Esophagus muscularis mucosa (tissue), 4 donors: Measurements from ENCODE around the gene TCF3.
"Not testable (repeated sequence)": the region's sequence is repeated elsewhere in the genome, so short reads cannot be mapped to it uniquely, and the experiment has no call there.

ENCODE experiments used
- EP300 ChIP-seq: sonication (generic); formaldehyde crosslinking; IDR thresholded peaks from one replicate; pipeline ENCODE4 v1.6.1; 2017; ENCODE audit warnings: antibody characterized with exemption
- POLR2A ChIP-seq: fragments of 450-650 bp; IDR thresholded peaks from one replicate; pipeline ENCODE4 v1.6.1; 2017; ENCODE audit warnings: antibody characterized with exemption, moderate library complexity, mild to moderate bottlenecking, low read depth
- POLR2AphosphoS5 ChIP-seq, 2 donors: sonication (generic); formaldehyde crosslinking; IDR thresholded peaks; one replicate each; pipeline ENCODE4 v1.6.1; 2017; ENCODE audit warnings: antibody characterized with exemption in 2 of 2
- TF ChIP-seq, protein P1 (sequence below), 3 experiments: fragments of 200-600 bp in 2 of 3; fragments of 450-650 bp in 1 of 3; sonication (generic) in 2 of 3; IDR thresholded peaks; one replicate each; pipeline ENCODE4 v1.5.1; 2017 to 2019; ENCODE audit warnings: antibody characterized with exemption in 3 of 3, mild to moderate bottlenecking in 2 of 3, moderate library complexity in 1 of 3

DNA sequence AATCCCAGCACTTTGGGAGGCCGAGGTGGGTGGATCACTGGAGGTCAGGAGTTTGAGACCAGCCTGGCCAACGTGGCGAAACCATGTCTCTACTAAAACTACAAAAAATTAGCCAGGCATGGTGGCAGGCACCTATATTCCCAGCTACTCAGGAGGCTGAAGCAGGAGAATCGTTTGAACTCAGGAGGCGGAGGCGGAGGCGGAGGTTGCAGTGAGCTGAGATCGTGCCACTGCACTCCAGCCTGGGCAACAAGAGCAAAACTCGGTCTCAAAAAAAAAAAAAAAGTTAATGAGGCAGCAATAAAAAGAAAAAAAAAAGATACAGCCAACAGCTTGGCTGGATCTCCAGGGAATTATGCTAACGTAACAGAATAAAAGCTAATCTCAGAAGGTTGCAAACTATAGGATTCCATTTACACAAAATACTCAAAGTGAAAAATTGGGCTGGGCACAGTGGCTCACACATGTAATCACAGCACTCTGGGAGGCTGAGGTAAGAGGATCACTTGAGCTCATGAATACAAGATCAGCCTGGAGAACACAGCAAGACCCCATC is 11.4 kb downstream of the TCF3 start:
- TF ChIP-seq, protein P1, sequence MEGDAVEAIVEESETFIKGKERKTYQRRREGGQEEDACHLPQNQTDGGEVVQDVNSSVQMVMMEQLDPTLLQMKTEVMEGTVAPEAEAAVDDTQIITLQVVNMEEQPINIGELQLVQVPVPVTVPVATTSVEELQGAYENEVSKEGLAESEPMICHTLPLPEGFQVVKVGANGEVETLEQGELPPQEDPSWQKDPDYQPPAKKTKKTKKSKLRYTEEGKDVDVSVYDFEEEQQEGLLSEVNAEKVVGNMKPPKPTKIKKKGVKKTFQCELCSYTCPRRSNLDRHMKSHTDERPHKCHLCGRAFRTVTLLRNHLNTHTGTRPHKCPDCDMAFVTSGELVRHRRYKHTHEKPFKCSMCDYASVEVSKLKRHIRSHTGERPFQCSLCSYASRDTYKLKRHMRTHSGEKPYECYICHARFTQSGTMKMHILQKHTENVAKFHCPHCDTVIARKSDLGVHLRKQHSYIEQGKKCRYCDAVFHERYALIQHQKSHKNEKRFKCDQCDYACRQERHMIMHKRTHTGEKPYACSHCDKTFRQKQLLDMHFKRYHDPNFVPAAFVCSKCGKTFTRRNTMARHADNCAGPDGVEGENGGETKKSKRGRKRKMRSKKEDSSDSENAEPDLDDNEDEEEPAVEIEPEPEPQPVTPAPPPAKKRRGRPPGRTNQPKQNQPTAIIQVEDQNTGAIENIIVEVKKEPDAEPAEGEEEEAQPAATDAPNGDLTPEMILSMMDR (IDR thresholded peaks at IDR 0.05): not testable (repeated sequence)
- TF ChIP-seq POLR2A; EP300; POLR2AphosphoS5 (IDR thresholded peaks at IDR 0.05): not testable (repeated sequence)
